ENCODE data around the gene DIPK1A. TPM values are rescaled to one million over a fixed set of nuclear protein-coding genes. Genes with fewer than 3 reads are reported as not detected.

Gene DIPK1A
- polyA plus RNA-seq, 1 donor = 15.9 TPM

DNA sequence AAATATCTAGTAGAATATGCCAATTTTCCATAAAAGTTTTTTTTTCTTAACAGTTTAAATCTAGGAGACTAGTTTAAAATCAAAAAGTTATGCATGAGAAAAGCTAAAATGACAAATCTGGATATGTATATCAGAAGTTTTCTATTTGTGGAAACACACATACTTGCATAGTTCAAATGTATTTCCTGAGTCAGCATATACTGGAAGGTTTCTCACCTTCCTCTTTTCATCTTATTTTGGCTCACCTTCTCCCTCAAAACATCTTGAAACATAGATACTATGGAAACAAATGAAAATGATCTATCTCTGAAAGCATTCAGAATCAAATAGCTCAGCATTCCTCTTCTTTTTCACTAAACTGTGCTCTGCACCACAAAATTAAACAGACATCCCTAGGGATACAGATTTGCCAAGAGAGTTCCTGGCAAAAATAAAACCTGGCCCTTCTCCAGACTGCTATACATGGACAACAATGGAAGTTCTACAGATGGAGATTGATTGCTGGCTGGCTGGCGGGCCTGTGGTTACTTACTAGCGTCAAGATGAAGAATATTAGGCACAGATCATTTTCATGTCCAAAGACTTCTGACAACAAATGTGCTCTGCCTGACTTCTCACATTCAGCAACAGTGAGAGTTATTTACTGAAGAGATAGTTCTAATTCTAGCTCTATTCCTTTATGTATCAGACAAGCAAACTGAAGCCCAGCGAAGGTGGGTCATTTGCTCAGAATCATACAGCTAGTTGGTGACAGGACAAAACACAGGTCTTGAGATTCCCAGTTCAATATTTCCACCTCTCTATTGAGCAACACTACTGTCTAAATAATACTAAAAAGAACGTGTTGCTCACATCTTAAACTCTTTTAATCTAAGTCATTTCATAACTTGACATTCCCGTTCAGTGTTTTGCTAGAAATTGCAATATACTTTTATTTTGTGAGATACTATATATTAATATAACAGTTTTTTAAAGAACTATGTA is 26.6 kb downstream of the DIPK1A start:
- Histone ChIP-seq H3K4me1 (ENCODE audit: control insufficient read depth, insufficient read depth, low read length) (peaks cover 2% of the 10 kb centered on the region), H3K27ac (ENCODE audit: low read length) (no peak overlapping the region), H3K4me3 (ENCODE audit: low read length) (no peak overlapping the region), H3K27me3 (ENCODE audit: control insufficient read depth, insufficient read depth, low read length) (no peaks in the 10 kb centered on the region), H3K9me3 (ENCODE audit: control insufficient read depth, low read depth, low read length) (no peaks in the 10 kb centered on the region), H3K36me3 (ENCODE audit: control insufficient read depth, insufficient read depth, low read length) (no peaks in the 10 kb centered on the region)
- WGBS (ENCODE audit: insufficient coverage, low lambda C conversion rate) = 80% methylated on average over 1 of the region's 5 CpGs
- peak in 1 of 2 donors; percentile 49 for DNase-seq

DNA sequence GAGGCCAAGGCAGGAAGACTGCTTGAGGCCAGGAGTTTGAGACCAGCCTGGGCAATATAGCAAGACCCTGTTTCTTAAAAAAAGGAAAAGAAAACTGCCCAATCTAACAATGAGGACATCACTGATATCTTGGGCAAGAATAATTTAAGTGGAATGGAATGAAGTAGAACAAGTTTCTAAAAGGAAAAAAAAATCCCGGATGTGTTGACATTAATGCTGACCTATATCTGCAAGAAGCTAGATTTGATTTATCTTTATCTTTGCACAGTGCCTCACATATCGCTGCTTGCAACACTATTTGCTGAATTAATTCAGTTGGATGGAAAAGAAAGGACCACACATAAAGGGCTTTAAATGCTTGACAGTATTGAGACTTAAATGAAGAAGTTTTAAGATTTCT is 27.8 kb downstream of the DIPK1A start:
- no peak for DNase-seq
- no CpG with 5 or more reads among the region's 2 CpGs for WGBS (ENCODE audit: insufficient coverage, low lambda C conversion rate)
- Histone ChIP-seq H3K27me3 (ENCODE audit: control insufficient read depth, insufficient read depth, low read length) (no peaks in the 10 kb centered on the region), H3K27ac (ENCODE audit: low read length) (no peak overlapping the region), H3K9me3 (ENCODE audit: control insufficient read depth, low read depth, low read length) (no peaks in the 10 kb centered on the region), H3K36me3 (ENCODE audit: control insufficient read depth, insufficient read depth, low read length) (no peaks in the 10 kb centered on the region), H3K4me3 (ENCODE audit: low read length) (no peak overlapping the region), H3K4me1 (ENCODE audit: control insufficient read depth, insufficient read depth, low read length) (peaks cover 2% of the 10 kb centered on the region)

DNA sequence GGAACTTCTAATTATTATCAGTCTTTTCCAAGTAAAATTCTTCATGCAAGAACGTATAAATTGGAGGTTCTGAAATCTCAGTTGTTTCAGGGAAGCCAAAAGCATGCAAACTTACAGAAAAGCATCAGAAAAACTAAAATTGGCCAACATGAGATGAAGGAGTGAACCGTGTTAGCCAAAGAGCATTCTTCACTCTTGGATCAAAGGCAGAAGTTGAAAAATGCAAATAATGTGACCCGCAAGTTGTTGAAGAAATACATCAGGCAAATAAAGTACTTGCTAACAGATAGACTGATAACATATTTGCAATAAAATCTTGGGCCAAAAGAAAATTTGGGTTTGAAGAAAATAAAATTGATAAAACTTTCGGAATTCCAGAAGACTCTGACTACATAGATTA is 29.6 kb downstream of the DIPK1A start:
- 91% methylated on average over 4 of the region's 4 CpGs for WGBS (ENCODE audit: insufficient coverage, low lambda C conversion rate)
- DNase-seq = no peak
- Histone ChIP-seq H3K36me3 (ENCODE audit: control insufficient read depth, insufficient read depth, low read length) (no peaks in the 10 kb centered on the region), H3K9me3 (ENCODE audit: control insufficient read depth, low read depth, low read length) (no peaks in the 10 kb centered on the region), H3K27me3 (ENCODE audit: control insufficient read depth, insufficient read depth, low read length) (no peaks in the 10 kb centered on the region), H3K27ac (ENCODE audit: low read length) (no peak overlapping the region), H3K4me1 (ENCODE audit: control insufficient read depth, insufficient read depth, low read length) (peaks cover 2% of the 10 kb centered on the region), H3K4me3 (ENCODE audit: low read length) (no peak overlapping the region)

DNA sequence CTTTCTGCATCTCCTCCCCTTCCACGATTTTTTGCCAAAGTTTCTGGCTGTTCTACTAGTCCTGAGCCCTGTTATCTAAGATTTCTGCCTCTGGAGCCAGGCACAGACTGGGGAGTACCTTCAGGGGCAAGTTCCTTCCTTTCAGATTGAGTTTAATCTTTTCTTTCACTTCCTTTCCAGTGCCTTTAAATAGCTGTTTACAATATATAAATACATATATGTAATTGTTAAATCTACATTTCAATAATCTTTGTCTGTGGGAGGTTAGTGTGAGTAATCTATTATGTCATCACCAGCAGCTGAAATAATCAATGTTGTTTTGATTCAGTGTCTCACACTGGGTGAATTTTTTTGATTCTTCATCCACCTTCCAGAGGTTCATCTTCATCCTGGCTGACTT is 31.8 kb downstream of the DIPK1A start:
- Histone ChIP-seq H3K9me3 (ENCODE audit: control insufficient read depth, low read depth, low read length) (no peaks in the 10 kb centered on the region), H3K4me3 (ENCODE audit: low read length) (no peak overlapping the region), H3K27me3 (ENCODE audit: control insufficient read depth, insufficient read depth, low read length) (no peaks in the 10 kb centered on the region), H3K36me3 (ENCODE audit: control insufficient read depth, insufficient read depth, low read length) (no peaks in the 10 kb centered on the region), H3K4me1 (ENCODE audit: control insufficient read depth, insufficient read depth, low read length) (peaks cover 2% of the 10 kb centered on the region), H3K27ac (ENCODE audit: low read length) (no peak overlapping the region)
- DNase-seq = no peak
- 67% methylated on average over 1 of the region's 1 CpG for WGBS (ENCODE audit: insufficient coverage, low lambda C conversion rate)

DNA sequence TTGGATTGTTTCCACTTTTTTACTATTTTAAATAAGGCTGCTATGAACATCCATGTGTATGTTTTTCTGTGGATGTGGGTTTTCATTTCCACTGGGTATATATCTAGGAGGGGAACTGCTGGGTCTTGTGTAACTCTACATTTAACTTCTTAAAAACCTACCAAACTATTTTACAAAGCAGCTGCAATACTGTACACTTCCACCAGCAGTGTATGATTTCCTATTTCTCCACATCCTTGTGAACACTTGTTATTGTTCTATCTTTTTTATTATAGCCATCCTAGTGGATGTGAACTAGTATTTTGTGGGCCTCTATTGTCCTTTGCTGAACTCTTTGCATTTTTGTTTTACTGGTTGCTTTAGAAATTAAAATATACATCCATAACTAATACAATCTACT is 33.4 kb downstream of the DIPK1A start:
- Histone ChIP-seq H3K27me3 (ENCODE audit: control insufficient read depth, insufficient read depth, low read length) (no peaks in the 10 kb centered on the region), H3K4me1 (ENCODE audit: control insufficient read depth, insufficient read depth, low read length) (no peaks in the 10 kb centered on the region), H3K9me3 (ENCODE audit: control insufficient read depth, low read depth, low read length) (no peaks in the 10 kb centered on the region), H3K4me3 (ENCODE audit: low read length) (no peak overlapping the region), H3K27ac (ENCODE audit: low read length) (no peak overlapping the region), H3K36me3 (ENCODE audit: control insufficient read depth, insufficient read depth, low read length) (no peaks in the 10 kb centered on the region)
- DNase-seq = no peak

DNA sequence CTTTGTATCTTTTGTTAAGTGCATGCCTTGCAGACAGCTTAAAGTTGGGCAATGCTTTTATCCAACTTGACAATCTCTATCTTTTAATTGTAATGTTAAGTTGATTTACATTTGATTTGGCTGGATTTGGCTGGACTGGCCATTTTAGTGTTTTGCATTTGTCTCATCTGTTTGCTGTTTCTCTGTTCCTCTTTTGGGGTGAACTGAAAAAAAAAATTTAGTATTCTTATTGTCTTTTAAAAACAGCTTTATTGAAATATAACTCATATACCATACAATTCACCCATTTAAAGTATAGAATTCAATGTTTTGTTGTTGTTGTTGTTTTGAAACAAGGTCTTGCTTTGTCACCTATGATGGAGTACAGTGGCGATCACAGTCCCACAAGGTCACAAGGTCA is 34.4 kb downstream of the DIPK1A start:
- DNase-seq = no peak
- WGBS (ENCODE audit: insufficient coverage, low lambda C conversion rate) = no CpG with 5 or more reads among the region's 1 CpG
- no peak overlapping the region for H3K27ac ChIP-seq (ENCODE audit: low read length)
- no peaks in the 10 kb centered on the region for H3K36me3 ChIP-seq (ENCODE audit: control insufficient read depth, insufficient read depth, low read length)
- no peaks in the 10 kb centered on the region for H3K9me3 ChIP-seq (ENCODE audit: control insufficient read depth, low read depth, low read length)
- H3K4me1 ChIP-seq (ENCODE audit: control insufficient read depth, insufficient read depth, low read length) = no peaks in the 10 kb centered on the region
- H3K4me3 ChIP-seq (ENCODE audit: low read length) = no peak overlapping the region
- H3K27me3 ChIP-seq (ENCODE audit: control insufficient read depth, insufficient read depth, low read length) = no peaks in the 10 kb centered on the region

DNA sequence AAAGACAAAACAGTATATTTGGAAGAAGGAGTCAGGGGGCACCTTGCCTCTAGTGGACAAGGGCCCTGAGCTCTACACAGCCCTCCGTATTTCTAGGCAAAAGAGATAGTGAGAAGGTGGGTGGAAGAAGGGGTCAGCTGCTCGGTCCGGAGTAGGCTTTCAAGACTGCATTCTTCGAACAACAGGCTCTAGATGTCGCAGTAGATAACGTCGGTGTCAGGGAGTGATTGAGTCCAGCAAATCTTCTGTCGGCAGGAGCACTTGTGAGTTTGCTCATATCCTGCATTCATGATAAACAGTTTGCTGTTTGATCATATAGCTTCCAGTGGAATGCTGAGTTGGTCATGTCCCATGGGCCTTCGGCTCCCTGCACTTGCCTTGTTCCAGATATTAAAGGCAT is 36.8 kb downstream of the DIPK1A start:
- Histone ChIP-seq H3K9me3 (ENCODE audit: control insufficient read depth, low read depth, low read length) (no peaks in the 10 kb centered on the region), H3K27me3 (ENCODE audit: control insufficient read depth, insufficient read depth, low read length) (no peaks in the 10 kb centered on the region), H3K4me1 (ENCODE audit: control insufficient read depth, insufficient read depth, low read length) (no peaks in the 10 kb centered on the region), H3K36me3 (ENCODE audit: control insufficient read depth, insufficient read depth, low read length) (no peaks in the 10 kb centered on the region), H3K4me3 (ENCODE audit: low read length) (no peak overlapping the region), H3K27ac (ENCODE audit: low read length) (no peak overlapping the region)
- no CpG with 5 or more reads among the region's 9 CpGs for WGBS (ENCODE audit: insufficient coverage, low lambda C conversion rate)
- no peak for DNase-seq

DNA sequence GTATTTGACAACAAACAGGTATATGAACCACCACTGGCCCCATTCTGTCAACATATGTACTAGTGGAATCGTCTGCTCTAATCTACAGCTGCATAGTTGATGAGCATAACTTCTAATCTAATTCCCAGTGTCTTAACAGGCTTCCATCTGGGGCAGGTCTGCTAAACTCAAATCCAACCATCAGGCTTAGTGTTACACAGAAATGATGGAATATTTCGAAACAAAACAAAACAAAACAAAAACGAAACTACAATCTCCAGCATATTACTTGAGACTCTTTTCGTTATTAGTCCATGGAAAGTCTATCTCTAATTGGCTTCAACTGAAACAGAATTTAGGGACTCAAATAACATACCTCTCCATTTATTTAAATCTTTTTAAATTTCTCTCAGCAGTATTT is 37.6 kb downstream of the DIPK1A start:
- Histone ChIP-seq H3K9me3 (ENCODE audit: control insufficient read depth, low read depth, low read length) (no peaks in the 10 kb centered on the region), H3K27ac (ENCODE audit: low read length) (no peak overlapping the region), H3K4me1 (ENCODE audit: control insufficient read depth, insufficient read depth, low read length) (no peaks in the 10 kb centered on the region), H3K36me3 (ENCODE audit: control insufficient read depth, insufficient read depth, low read length) (no peaks in the 10 kb centered on the region), H3K4me3 (ENCODE audit: low read length) (no peak overlapping the region), H3K27me3 (ENCODE audit: control insufficient read depth, insufficient read depth, low read length) (no peaks in the 10 kb centered on the region)
- WGBS (ENCODE audit: insufficient coverage, low lambda C conversion rate) = 94% methylated on average over 3 of the region's 4 CpGs
- no peak for DNase-seq

DNA sequence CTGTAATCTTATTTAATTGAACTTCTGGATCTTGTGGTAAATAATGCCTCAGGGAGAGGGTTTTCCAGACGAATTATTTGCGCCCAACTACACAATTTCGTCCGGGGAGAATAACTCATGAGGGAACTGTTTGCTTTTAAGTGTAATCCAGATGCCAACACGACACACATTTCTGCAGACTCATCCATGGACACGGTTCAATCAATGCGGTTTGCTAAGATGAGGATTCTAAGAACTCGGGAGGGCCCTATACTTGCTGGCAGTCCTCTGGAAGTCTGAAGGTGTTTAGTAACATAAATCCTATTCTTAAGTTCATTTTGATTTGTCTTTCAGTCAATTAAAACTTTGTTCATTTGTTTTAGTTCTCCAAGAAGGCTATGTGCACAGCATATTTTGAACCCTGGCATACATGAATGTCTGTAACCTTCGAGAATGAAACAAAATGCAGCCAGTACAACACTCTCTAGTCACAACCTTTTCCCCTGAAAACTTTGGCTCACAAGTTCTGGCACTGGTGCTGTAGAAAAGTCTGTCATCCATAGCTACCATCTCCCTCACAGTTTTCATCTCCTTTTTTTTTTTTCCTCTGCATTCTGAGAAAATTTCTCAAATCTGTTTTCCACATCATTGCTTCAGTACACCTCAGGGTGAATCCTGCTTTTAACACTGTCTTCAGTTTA is 38.8 kb downstream of the DIPK1A start:
- DNase-seq = no peak
- Histone ChIP-seq H3K9me3 (ENCODE audit: control insufficient read depth, low read depth, low read length) (no peaks in the 10 kb centered on the region), H3K27me3 (ENCODE audit: control insufficient read depth, insufficient read depth, low read length) (no peaks in the 10 kb centered on the region), H3K4me1 (ENCODE audit: control insufficient read depth, insufficient read depth, low read length) (no peaks in the 10 kb centered on the region), H3K4me3 (ENCODE audit: low read length) (no peak overlapping the region), H3K36me3 (ENCODE audit: control insufficient read depth, insufficient read depth, low read length) (no peaks in the 10 kb centered on the region), H3K27ac (ENCODE audit: low read length) (no peak overlapping the region)
- 88% methylated on average over 1 of the region's 9 CpGs for WGBS (ENCODE audit: insufficient coverage, low lambda C conversion rate)

DNA sequence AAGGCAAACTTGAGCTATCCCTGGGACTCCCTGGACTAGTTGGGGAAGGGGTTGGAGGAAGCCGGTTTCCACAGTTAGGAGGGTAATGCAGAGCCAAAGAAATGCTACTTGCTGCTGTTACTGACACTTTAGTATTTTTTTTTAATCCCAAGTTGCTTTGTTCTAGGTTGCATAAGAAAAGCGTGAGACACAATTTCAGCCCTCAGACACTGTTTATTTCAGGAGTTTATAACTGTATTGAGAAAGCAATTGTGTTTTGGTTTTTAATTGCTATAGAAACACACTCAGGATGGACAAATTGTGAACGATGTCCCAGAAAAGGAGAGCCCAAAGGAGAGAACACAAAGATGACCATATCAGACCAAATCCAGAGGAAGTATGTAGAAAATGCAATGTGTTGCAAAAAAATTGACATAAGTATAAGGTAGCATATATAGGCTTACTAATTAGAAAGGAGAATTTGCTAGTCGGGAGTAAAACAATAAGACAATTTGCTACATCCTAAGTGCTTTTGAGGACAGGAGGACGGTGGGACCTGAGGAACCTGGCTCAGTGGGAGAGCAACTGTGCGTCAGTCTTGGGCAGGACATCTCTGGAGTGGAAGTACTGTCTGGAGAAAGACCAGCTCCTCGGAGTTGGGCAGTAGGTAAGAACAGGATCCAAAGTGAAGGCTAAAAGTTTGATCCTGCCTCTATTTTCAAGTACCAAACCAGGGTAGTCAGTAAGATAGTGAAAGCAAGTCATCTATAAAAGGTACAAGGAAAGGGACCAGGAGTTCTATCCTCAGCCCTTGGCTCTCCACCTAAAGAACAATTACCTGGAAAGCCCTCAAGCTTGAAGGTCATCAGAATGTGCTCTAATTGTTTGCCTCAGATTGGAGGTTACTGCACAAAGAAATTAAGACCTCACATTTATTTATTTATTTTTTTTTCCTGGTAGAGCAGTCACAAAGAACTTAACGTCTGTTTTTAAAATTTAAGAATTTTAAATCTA is 39.9 kb downstream of the DIPK1A start:
- H3K27ac ChIP-seq (ENCODE audit: low read length) = no peak overlapping the region
- no peaks in the 10 kb centered on the region for H3K9me3 ChIP-seq (ENCODE audit: control insufficient read depth, low read depth, low read length)
- no peaks in the 10 kb centered on the region for H3K36me3 ChIP-seq (ENCODE audit: control insufficient read depth, insufficient read depth, low read length)
- H3K4me3 ChIP-seq (ENCODE audit: low read length) = no peak overlapping the region
- H3K27me3 ChIP-seq (ENCODE audit: control insufficient read depth, insufficient read depth, low read length) = no peaks in the 10 kb centered on the region
- H3K4me1 ChIP-seq (ENCODE audit: control insufficient read depth, insufficient read depth, low read length) = no peaks in the 10 kb centered on the region
- 100% methylated on average over 3 of the region's 8 CpGs for WGBS (ENCODE audit: insufficient coverage, low lambda C conversion rate)
- DNase-seq = no peak

Measured in large intestine (tissue), 3 donors.